Activated B cell treated with CpG ODN at 0.5 μM for 24 hours (primary cell): ENCODE data around the gene SEPSECS. TPM values are rescaled to one million over a fixed set of nuclear protein-coding genes. Genes with fewer than 3 reads are reported as not detected.

ENCODE experiments used
- ATAC-seq: fragments of 200-7000 bp; cut with Tn5 transposase; one replicate; pipeline ENCODE4 v1.10.0; 2021; ENCODE audit warnings: low read depth, mild to moderate bottlenecking, moderate library complexity
- CTCF ChIA-PET: fragments of 350-600 bp; sonication (Branson Sonifier 250); formaldehyde crosslinking; loops from one replicate; lab custom pipeline; 2021; ENCODE audit warnings: antibody characterized with exemption; lab: Charles Lee
- POLR2A ChIA-PET: fragments of 350-600 bp; sonication (Branson Sonifier 250); formaldehyde crosslinking; loops from one replicate; lab custom pipeline; 2021; ENCODE audit warnings: antibody characterized with exemption; lab: Charles Lee
- DNase-seq: peaks from one replicate; pipeline ENCODE4 v3.0.0; 2022
- H3K27ac Mint-ChIP-seq: one replicate; pipeline ENCODE4 v1.8.0; 2020; ENCODE audit warnings: mixed read lengths
- H3K27me3 Mint-ChIP-seq: one replicate; pipeline ENCODE4 v1.8.0; 2021; ENCODE audit warnings: mixed read lengths
- H3K36me3 Mint-ChIP-seq: one replicate; pipeline ENCODE4 v1.8.0; 2021; ENCODE audit warnings: low read depth, mixed read lengths
- H3K4me1 Mint-ChIP-seq: one replicate; pipeline ENCODE4 v1.8.0; 2021; ENCODE audit warnings: mixed read lengths
- H3K4me3 Mint-ChIP-seq: one replicate; pipeline ENCODE4 v1.8.0; 2020; ENCODE audit warnings: mild to moderate bottlenecking, mixed read lengths
- H3K9me3 Mint-ChIP-seq: one replicate; pipeline ENCODE4 v1.8.0; 2020; ENCODE audit warnings: mixed read lengths
- CTCF ChIP-seq: fragments of 200-600 bp; IDR thresholded peaks from one replicate; pipeline ENCODE4 v1.8.0; 2022; ENCODE audit warnings: antibody characterized with exemption, mild to moderate bottlenecking
- intact Hi-C: fragments of 100-400 bp; cut with micrococcal nuclease; formaldehyde crosslinking; loops from one replicate; pipeline ENCODE4 v1.15.1; 2024
- total RNA-seq: library from RNA; stranded (reverse); gene quantifications from 2 replicates; pipeline ENCODE4 v1.2.3, GENCODE V29; 2022

SEPSECS gene
- total RNA-seq, 1 donor from 2014 or later: 12.4 TPM

DNA sequence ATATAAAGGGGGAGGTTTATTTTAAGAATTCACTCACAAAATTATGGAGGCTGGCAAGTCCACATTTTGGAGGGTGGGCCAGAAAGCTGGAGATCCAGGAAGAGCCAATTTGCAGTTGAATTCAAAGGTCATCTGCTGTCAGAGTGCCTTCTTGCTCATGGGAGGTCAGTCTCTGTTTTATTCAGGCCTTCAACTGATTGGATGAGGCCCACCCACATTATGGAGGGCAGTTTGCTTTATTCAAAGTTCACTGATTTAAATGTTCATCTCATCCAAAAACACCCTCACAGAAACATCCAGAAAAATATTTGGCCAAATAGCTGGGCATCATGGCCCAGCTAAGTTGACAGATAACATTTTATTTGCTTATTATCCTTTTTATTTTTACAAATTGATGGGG is 59.5 kb downstream of the SEPSECS start:
- CTCF ChIA-PET: no interaction called here

DNA sequence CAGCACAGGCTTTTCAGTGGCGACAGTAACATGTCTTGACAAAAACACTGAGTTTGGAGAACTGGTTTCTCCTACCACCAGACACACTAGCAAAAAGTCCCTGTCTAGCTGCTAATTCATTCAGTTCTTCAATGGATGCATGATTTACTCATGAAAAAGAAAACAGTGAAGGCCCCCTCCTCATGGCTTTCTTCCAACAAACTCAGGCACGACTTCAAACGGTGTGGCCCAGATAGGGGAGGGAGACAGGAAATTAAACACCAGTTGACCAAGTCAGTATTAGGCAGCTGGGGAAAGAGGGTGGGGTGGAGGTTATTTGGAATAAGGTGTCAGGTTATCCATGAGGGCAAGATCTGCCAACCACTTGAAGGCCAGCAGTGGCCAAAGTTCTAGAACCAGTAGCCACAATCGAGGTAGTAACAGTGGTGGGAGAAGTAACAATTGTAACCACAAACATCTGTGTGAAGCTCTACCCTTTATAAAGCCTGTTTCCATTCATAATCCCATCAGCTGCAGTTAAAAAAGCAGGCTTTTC is 60.2 kb downstream of the SEPSECS start:
- Mint-ChIP-seq H3K27ac (no peak overlapping the region), H3K9me3 (peaks cover 6% of the 10 kb centered on the region), H3K36me3 (no peaks in the 10 kb centered on the region), H3K4me1 (no peaks in the 10 kb centered on the region), H3K27me3 (peaks cover 4% of the 10 kb centered on the region), H3K4me3 (no peak overlapping the region)
- intact Hi-C loops: no loop called here
- TF ChIP-seq CTCF: no peak
- POLR2A ChIA-PET: no interaction called here
- ATAC-seq (no peak), DNase-seq (no peak)
- CTCF ChIA-PET: no interaction called here

More for the DNA sequence above, 59.5 kb downstream of the SEPSECS start:
- no peak for TF ChIP-seq CTCF
- no peaks in the 10 kb centered on the region for H3K36me3 Mint-ChIP-seq
- no peak overlapping the region for H3K4me3 Mint-ChIP-seq
- no peaks in the 10 kb centered on the region for H3K4me1 Mint-ChIP-seq
- intact Hi-C loops: no loop called here
- H3K9me3 Mint-ChIP-seq: peaks cover 6% of the 10 kb centered on the region
- DNase-seq (no peak), ATAC-seq (no peak)
- POLR2A ChIA-PET: no interaction called here
- no peak overlapping the region for H3K27ac Mint-ChIP-seq
- peaks cover 4% of the 10 kb centered on the region for H3K27me3 Mint-ChIP-seq

DNA sequence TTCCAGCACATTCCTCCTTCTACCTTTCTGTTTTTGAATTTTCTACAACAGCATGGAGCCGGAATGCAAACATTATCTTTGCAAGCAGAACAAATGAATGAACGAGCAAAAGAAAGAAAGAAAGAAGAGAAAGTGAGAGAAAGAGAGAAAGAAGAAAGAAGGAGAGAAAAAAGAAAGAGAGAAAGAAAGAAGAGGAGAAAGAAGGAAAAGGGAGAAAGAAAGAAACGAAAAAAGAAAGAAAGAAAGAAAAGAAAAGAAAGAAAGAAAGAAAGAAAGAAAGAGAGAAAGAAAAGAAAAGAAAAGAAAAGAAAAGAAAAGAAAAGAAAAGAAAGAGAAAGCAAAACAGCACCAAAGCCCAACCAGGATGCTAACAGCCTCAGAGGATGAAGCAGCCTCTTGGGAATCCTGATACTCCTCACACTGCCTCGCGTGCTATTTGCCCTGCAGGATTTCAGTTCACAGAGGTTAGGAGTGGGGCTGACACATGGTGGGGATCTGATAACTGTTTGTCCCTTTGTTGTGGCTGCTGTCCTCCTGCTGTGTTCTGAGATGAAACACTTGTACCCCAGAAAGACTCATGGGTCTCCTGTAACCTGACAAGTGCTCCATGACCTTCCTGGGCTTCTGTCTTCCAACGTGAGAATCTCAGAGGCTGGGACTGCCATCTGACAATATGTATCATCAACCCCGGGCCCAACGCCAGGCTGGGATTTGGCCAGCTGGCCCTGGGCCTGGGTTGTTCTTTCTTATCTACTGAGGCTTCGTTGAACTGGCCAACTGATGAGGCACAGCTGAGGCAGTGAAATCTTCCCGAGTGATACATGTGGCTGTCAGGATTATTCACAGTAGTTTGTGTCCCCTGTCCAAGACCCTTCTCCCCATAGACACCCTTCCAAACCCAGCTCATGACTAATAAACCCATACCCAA is 61.0 kb downstream of the SEPSECS start:
- ChIA-PET POLR2A (interaction anchor here (0.6 kb wide), 1 partner anchor 19 kb away, joined by 3 read pairs; no protein-coding TSS in a partner anchor), CTCF (no interaction called here)
- Mint-ChIP-seq H3K4me1 (no peaks in the 10 kb centered on the region), H3K27ac (no peak overlapping the region), H3K36me3 (no peaks in the 10 kb centered on the region), H3K4me3 (no peak overlapping the region), H3K9me3 (peaks cover 6% of the 10 kb centered on the region), H3K27me3 (peaks cover 2% of the 10 kb centered on the region)
- no peak for TF ChIP-seq CTCF
- ATAC-seq (no peak), DNase-seq (no peak)
- intact Hi-C loops: no loop called here

DNA sequence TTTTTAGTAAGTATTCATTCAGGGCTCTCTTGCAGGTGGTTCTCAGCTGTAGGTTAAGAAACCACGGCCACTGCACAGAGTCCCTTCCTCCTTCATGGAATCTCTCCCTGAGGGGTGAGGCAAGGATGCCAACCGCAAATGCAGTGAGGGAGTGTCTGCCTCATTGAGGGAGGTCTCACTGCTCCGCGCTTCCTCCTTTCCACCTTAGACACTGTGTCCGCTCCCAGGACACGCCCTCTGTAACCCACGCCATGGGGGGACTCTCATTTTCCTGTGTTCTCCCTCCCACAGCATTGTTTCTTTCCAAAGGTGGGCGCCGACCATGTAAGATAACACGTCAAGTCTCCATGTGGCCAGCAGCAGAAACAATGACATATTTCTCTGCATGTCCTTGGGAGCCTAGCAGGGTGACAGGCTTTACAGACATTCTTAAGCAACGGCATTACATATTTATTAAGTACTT is 63.2 kb downstream of the SEPSECS start:
- DNase-seq (no peak), ATAC-seq (no peak)
- peaks cover 1% of the 10 kb centered on the region for H3K27me3 Mint-ChIP-seq
- H3K27ac Mint-ChIP-seq: no peak overlapping the region
- H3K4me3 Mint-ChIP-seq: no peak overlapping the region
- no peaks in the 10 kb centered on the region for H3K4me1 Mint-ChIP-seq
- no peaks in the 10 kb centered on the region for H3K36me3 Mint-ChIP-seq
- TF ChIP-seq CTCF: no peak
- intact Hi-C loops: no loop called here
- CTCF ChIA-PET: no interaction called here
- peaks cover 14% of the 10 kb centered on the region for H3K9me3 Mint-ChIP-seq
- POLR2A ChIA-PET: no interaction called here

DNA sequence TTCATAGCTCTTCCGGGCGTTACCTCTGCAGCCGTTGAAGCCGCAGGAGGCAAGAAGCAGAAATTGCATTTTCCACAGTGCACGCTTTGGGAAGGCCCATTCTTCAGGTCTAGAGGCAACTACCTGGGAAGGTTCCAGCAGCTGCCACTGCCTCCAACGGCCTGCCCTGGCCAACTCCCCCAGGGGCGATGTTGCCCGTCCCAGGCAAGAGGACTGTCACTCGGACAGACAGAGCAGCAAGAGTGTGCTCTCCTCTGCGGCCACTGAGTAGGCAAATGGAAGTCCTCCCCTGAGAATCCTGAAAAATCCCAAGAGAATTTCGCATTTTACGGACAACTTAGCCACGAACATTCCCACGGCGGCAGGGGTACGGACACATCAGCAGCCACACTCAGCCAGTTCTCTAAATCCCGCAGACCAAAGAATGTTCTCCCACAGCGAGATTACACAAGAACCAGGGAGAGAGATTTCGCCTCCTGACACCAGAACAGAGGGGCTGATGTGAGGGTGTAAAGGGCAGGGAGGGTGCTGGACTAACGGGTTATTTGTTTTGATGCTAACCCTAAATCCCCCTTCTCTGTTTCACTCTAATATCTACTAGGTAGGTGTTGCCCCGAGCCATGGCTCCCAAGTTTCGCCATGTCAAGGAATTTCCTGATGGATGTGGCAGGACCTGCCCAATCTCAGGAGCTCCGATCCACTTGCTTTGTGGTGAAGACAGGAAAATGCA is 63.8 kb downstream of the SEPSECS start:
- intact Hi-C loops: no loop called here
- peaks cover 5% of the 10 kb centered on the region for H3K27me3 Mint-ChIP-seq
- no peak overlapping the region for H3K27ac Mint-ChIP-seq
- peaks cover 14% of the 10 kb centered on the region for H3K9me3 Mint-ChIP-seq
- TF ChIP-seq CTCF: no peak
- no peaks in the 10 kb centered on the region for H3K36me3 Mint-ChIP-seq
- no peaks in the 10 kb centered on the region for H3K4me1 Mint-ChIP-seq
- POLR2A ChIA-PET: no interaction called here
- no peak for DNase-seq
- ATAC-seq: no peak
- no peak overlapping the region for H3K4me3 Mint-ChIP-seq
- CTCF ChIA-PET: no interaction called here
